K562 (cell line): ENCODE measurements around the gene KLHL35. TPM values are rescaled to one million over a fixed set of nuclear protein-coding genes. Genes with fewer than 3 reads are reported as not detected.
A peak's percentile ranks its signal among the peaks of the same experiment; 100 is the strongest.

ENCODE experiments used
- ATAC-seq: fragments of 200-7000 bp; cut with Tn5 transposase; 3 replicates; pipeline ENCODE4 v1.9.1; 2020; ENCODE audit warnings: moderate library complexity
- BruUV-seq: library from RNA; stranded (reverse); fragments of 400-500 nt; replicated peaks from 2 replicates; lab custom pipeline; 2021; lab: Mats Ljungman, UMichigan
- CTCF ChIA-PET: fragments of 300-600 bp; formaldehyde crosslinking; extraction: SDS; loops from one replicate; lab custom pipeline; 2021; ENCODE audit warnings: low intra/inter-chr PET ratio; lab: Yijun Ruan, JAX
- POLR2A ChIA-PET: fragments of 300-600, 350-650 bp; sonication (Branson Sonifier 250); formaldehyde crosslinking; extraction: SDS; loops from one replicate; lab custom pipeline; 2021; ENCODE audit warnings: antibody characterized with exemption, inconsistent platforms; lab: Yijun Ruan, JAX
- DNase-seq, 4 experiments: peaks; one replicate each; pipeline versions ENCODE4 v3.0.0 to v3.0.0-alpha.2; 2011 to 2018; ENCODE audit warnings: low spot score in 3 of 4, mixed read lengths in 3 of 4; ENCODE audit errors: extremely low read depth in 1 of 4
- FAIRE-seq: peaks from 2 replicates; lab custom pipeline; 2011; peaks lifted over from hg19 to GRCh38; lab: Jason Lieb, UNC
- H2AFZ ChIP-seq: 2 replicates; pipeline ENCODE4 v1.6.0; 2011; ENCODE audit warnings: low read depth, low read length, control low read depth, inconsistent platforms
- H3K27ac ChIP-seq: fragments of 200-600 bp; 3 replicates; pipeline ENCODE4 v1.8.0; 2011; ENCODE audit warnings: low read depth, mild to moderate bottlenecking, control low read depth, inconsistent platforms, low read length, moderate library complexity, mixed read lengths; ENCODE audit errors: extremely low read depth
- H3K27me3 ChIP-seq, 2 experiments: fragments of 300-600 bp in 1 of 2; 2 replicates in 1 of 2; 3 replicates in 1 of 2; pipeline versions ENCODE4 v1.6.0 to v1.8.0; 2011; ENCODE audit warnings: inconsistent platforms in 2 of 2, low read length in 2 of 2, mild to moderate bottlenecking in 1 of 2, mixed read lengths in 1 of 2, moderate library complexity in 1 of 2; ENCODE audit not compliant: control insufficient read depth in 2 of 2, insufficient read depth in 2 of 2
- H3K36me3 ChIP-seq: fragments of 300-600 bp; 3 replicates; pipeline ENCODE4 v1.8.0; 2011; ENCODE audit warnings: mild to moderate bottlenecking, low read length, inconsistent platforms; ENCODE audit not compliant: control insufficient read depth, insufficient read depth
- H3K4me1 ChIP-seq, 2 experiments: fragments of 200-600 bp in 1 of 2; replicated peaks in 1 of 2; 2 replicates in 1 of 2; 3 replicates in 1 of 2; pipeline versions ENCODE4 v1.5.1 to v1.8.0; 2011; ENCODE audit warnings: inconsistent platforms in 2 of 2, low read length in 2 of 2, mild to moderate bottlenecking in 1 of 2, mixed read lengths in 1 of 2, moderate library complexity in 1 of 2; ENCODE audit not compliant: control insufficient read depth in 2 of 2, insufficient read depth in 2 of 2
- H3K4me2 ChIP-seq: 2 replicates; pipeline ENCODE4 v1.6.1; 2011; ENCODE audit warnings: low read length, control low read depth, inconsistent platforms, mixed read lengths; ENCODE audit not compliant: insufficient read depth
- H3K4me3 ChIP-seq: fragments of 200-600 bp; sonication (generic), shearing (Covaris generic); 2 replicates; pipeline ENCODE4 v1.5.1; 2016; ENCODE audit warnings: control low read depth, inconsistent platforms
- H3K79me2 ChIP-seq: fragments of 200-600 bp; 3 replicates; pipeline ENCODE4 v1.8.0; 2011; ENCODE audit warnings: low read length, inconsistent platforms; ENCODE audit not compliant: control insufficient read depth, insufficient read depth
- H3K9ac ChIP-seq, 2 experiments: 2 replicates each; pipeline versions ENCODE4 v1.6.0 to v1.6.1; 2011; ENCODE audit warnings: low read depth in 2 of 2, low read length in 2 of 2, control low read depth in 1 of 2, inconsistent platforms in 1 of 2, mild to moderate bottlenecking in 1 of 2, mixed read lengths in 1 of 2; ENCODE audit not compliant: insufficient read depth in 1 of 2
- H3K9me1 ChIP-seq: one replicate; pipeline ENCODE4 v1.6.0; 2011; ENCODE audit warnings: inconsistent platforms, mild to moderate bottlenecking, low read length, moderate library complexity; ENCODE audit not compliant: control insufficient read depth, insufficient read depth
- H3K9me3 ChIP-seq: replicated peaks from 2 replicates; pipeline ENCODE4 v1.5.1; 2011; ENCODE audit warnings: low read depth, low read length, inconsistent platforms; ENCODE audit not compliant: control insufficient read depth, insufficient read depth
- H4K20me1 ChIP-seq: replicated peaks from 2 replicates; pipeline ENCODE4 v1.6.1; 2011; ENCODE audit warnings: low read length, inconsistent platforms, mixed read lengths; ENCODE audit not compliant: control insufficient read depth, insufficient read depth
- ETV5 ChIP-seq: sonication (generic); formaldehyde crosslinking; IDR thresholded peaks from 2 replicates; pipeline ENCODE4 v1.4.0; 2020; ENCODE audit warnings: low read depth, mild to moderate bottlenecking, missing genetic modification reagents
- KAT7 ChIP-seq: sonication (generic); formaldehyde crosslinking; IDR thresholded peaks from 2 replicates; pipeline ENCODE4 v1.8.0; 2022; ENCODE audit warnings: missing genetic modification reagents, mild to moderate bottlenecking, borderline replicate concordance
- POLR2G ChIP-seq: fragments of 200-400 bp; formaldehyde crosslinking; IDR thresholded peaks from 2 replicates; pipeline ENCODE4 v1.6.1; 2017; ENCODE audit warnings: low read depth, mild to moderate bottlenecking, antibody characterized with exemption, low read length, moderate library complexity
- RFX5 ChIP-seq: IDR thresholded peaks from 2 replicates; pipeline ENCODE4 v1.6.1; 2011; ENCODE audit warnings: low read depth, mild to moderate bottlenecking, improper control_type of control experiment, low read length
- WGBS: fragments of 100-300 bp; shearing (Covaris generic); methylation state at CpG from one replicate; pipeline ENCODE4 v1.1.6; 2016; ENCODE audit warnings: low coverage, mixed read lengths; ENCODE audit not compliant: insufficient coverage; ENCODE audit errors: missing lambda C conversion rate; 5-methylcytosine and 5-hydroxymethylcytosine counted together
- in situ Hi-C: fragments of 300-500 bp; cut with MboI; formaldehyde crosslinking; loops from 4 replicates; pipeline ENCODE4 v1.15.0; 2018; ENCODE audit warnings: inconsistent platforms, mixed read lengths
- intact Hi-C: fragments of 100-400 bp; cut with micrococcal nuclease; formaldehyde crosslinking; loops from 2 replicates; pipeline ENCODE4 v1.14.2; 2022
- polyA plus RNA-seq, 8 experiments: library from polyadenylated mRNA; depleted of rRNA in 4 of 8; stranded (reverse) in 5 of 8; unstranded in 3 of 8; fragments of >200 nt; fragmentation: Nextera tagmentation in 2 of 8; fragmentation: Illumina TruSeq in 1 of 8; extraction: Ambion mirVana in 2 of 8; extraction: Trizol in 1 of 8; gene quantifications; 2 replicates each; pipeline versions ENCODE4 v1.2.1 to v1.2.3, GENCODE V29; 2011 to 2014; ENCODE audit warnings: inconsistent platforms in 1 of 8, missing spikeins in 1 of 8
- total RNA-seq, 7 experiments: library from RNA; depleted of rRNA in 6 of 7; stranded (reverse); fragments of >200 nt in 6 of 7; fragmentation: Illumina TruSeq in 2 of 7; extraction: Trizol in 2 of 7; gene quantifications; 2 replicates each; pipeline versions ENCODE4 v1.2.1 to v1.2.3, GENCODE V29; 2011 to 2021; ENCODE audit warnings: low replicate concordance in 1 of 7
- TF ChIP-seq, protein P1 (sequence below): fragments of 250-450 bp; sonication (Bioruptor Pico); IDR thresholded peaks from 2 replicates; pipeline ENCODE4 v1.6.1; 2021; ENCODE audit warnings: mild to moderate bottlenecking

The KLHL35 gene
- total and polyA plus RNA-seq, 9 of the 15 experiments (the other 6 are each of a cell fraction or from before 2014, with no cell fraction given) = not detected

- H3K4me3 ChIP-seq = no peak overlapping the region
- H3K9me1 ChIP-seq = no peaks in the 10 kb centered on the region
- POLR2A ChIA-PET = interaction anchor here (1.3 kb wide), 1 partner anchor 22 kb away, joined by 5 read pairs; no protein-coding TSS in a partner anchor
- TF ChIP-seq, protein P1, sequence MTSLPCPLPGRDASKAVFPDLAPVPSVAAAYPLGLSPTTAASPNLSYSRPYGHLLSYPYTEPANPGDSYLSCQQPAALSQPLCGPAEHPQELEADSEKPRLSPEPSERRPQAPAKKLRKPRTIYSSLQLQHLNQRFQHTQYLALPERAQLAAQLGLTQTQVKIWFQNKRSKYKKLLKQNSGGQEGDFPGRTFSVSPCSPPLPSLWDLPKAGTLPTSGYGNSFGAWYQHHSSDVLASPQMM = no peak
- TF ChIP-seq POLR2G = 0 out of 2 replicates have a peak, but pooled peaks have one; percentile 23
- H3K27me3 ChIP-seq = no peaks in the 10 kb centered on the region
- CTCF ChIA-PET = interaction anchor here (1.4 kb wide), 1 partner anchor 92 kb away, joined by 3 read pairs; no protein-coding TSS in a partner anchor
- intact Hi-C loops = no loop called here
- 60% methylated on average over 13 of the region's 15 CpGs for WGBS
- DNase-seq = no peak
- peak overlapping the region in 1 of 2 experiments; percentile 37; a peak in 2 of 4 replicates for H3K9ac ChIP-seq
- H4K20me1 ChIP-seq = no peaks in the 10 kb centered on the region
- H3K27ac ChIP-seq = no peak overlapping the region
- BruUV-seq = no TSS peak
- H3K4me2 ChIP-seq = no peak overlapping the region
- peaks cover 0 to 34% of the 10 kb centered on the region in 2 experiments; a peak in 1 of 5 replicates for H3K4me1 ChIP-seq
- no peaks in the 10 kb centered on the region for H3K36me3 ChIP-seq
- no peak for FAIRE-seq
- no peaks in the 10 kb centered on the region for H3K79me2 ChIP-seq
- ATAC-seq = no peak
- no peak overlapping the region for H2AFZ ChIP-seq
- in situ Hi-C loops = loop anchor here (10.0 to 25.0 kb wide), 2 partner anchors 342 to 420 kb away; no protein-coding TSS in a partner anchor
- no peaks in the 10 kb centered on the region for H3K9me3 ChIP-seq
Measured at GRCh38 chr11:75442161-75442885, 9.3 kb upstream of the KLHL35 start.

GRCh38 chr11:75441804-75442132 lies 8.8 kb upstream of the KLHL35 start:
- ATAC-seq = no peak
- Histone ChIP-seq H2AFZ (no peak overlapping the region), H3K9ac (peak overlapping the region in 1 of 2 experiments; percentile 69; a peak in 2 of 4 replicates), H3K27ac (no peak overlapping the region), H3K27me3 (no peaks in the 10 kb centered on the region), H3K9me3 (no peaks in the 10 kb centered on the region), H3K9me1 (no peaks in the 10 kb centered on the region), H3K4me1 (peaks cover 0 to 34% of the 10 kb centered on the region in 2 experiments; a peak in 1 of 5 replicates), H3K79me2 (no peaks in the 10 kb centered on the region), H3K4me3 (no peak overlapping the region), H3K36me3 (no peaks in the 10 kb centered on the region), H3K4me2 (no peak overlapping the region), H4K20me1 (no peaks in the 10 kb centered on the region)
- WGBS = 37% methylated on average over 7 of the region's 7 CpGs
- FAIRE-seq = no peak
- TF ChIP-seq RFX5 = no peak
- TF ChIP-seq KAT7 (CRISPR knock-in tag) = no peak
- TF ChIP-seq ETV5 = no peak
- no TSS peak for BruUV-seq
- DNase-seq = no peak
- ChIA-PET POLR2A (interaction anchor here (1.3 to 2.3 kb wide), 2 partner anchors 22 to 39 kb away, joined by 5 to 6 read pairs; no protein-coding TSS in a partner anchor), CTCF (interaction anchor here (0.7 to 1.4 kb wide), 3 partner anchors 50 to 92 kb away, joined by 3 to 4 read pairs (median 3); no protein-coding TSS in a partner anchor)
- in situ Hi-C loops (loop anchor here (10.0 to 25.0 kb wide), 2 partner anchors 343 to 421 kb away; no protein-coding TSS in a partner anchor), intact Hi-C loops (no loop called here)
